ENCODE measurements around the gene NARS2. TPM values are rescaled to one million over a fixed set of nuclear protein-coding genes. Genes with fewer than 3 reads are reported as not detected.
"Not testable (repeated sequence)": the region's sequence is repeated elsewhere in the genome, so short reads cannot be mapped to it uniquely, and the experiment has no call there.

NARS2 gene
- total RNA-seq, 1 donor from 2014 or later = 23.1 TPM

DNA sequence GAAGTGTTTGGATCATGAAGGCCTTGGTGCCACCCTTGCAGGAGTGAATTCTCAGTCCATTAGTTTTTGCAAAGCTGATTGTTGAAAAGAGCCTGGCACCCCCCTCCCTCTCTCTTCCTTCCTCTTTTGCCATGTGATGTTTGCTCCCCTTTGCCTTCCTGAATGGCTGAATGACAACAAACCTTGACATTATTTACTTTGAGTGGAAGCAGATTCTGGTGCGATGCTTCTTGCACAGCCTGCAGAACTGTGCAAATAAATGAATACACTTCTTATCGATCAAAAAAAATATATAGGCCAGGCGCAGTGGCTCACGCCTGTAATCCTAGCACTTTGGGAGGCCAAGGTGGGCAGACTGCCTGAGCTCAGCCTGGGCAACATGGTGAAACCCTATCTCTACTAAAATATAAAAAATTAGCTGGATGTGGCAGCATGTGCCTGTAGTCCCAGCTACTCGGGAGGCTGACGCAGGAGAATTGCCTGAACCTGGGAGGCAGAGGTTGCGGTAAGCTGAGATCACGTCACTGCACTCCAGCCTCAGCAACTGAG lies 2.0 kb upstream of the NARS2 start:
- no peak for DNase-seq (ENCODE audit: low spot score)

DNA sequence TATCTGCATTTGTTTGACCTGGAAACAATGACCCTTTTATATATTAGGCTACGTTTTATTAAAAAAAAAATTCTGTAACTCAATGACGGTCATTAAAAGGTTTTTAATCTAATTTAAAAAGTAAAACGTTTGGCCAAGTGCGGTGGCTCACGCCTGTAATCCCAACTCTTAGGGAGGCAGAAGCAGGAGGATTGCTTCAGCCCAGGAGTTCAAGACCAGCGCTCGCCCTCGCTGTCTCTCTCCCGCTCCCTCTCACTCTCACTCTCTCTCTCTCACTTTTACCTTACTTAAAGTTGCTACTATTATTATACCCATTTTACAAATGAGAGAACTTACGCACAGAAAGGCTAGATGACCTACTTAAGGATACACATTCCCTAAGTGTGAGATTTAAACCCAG lies 814 bp upstream of the NARS2 start:
- DNase-seq (ENCODE audit: low spot score) = no peak

DNA sequence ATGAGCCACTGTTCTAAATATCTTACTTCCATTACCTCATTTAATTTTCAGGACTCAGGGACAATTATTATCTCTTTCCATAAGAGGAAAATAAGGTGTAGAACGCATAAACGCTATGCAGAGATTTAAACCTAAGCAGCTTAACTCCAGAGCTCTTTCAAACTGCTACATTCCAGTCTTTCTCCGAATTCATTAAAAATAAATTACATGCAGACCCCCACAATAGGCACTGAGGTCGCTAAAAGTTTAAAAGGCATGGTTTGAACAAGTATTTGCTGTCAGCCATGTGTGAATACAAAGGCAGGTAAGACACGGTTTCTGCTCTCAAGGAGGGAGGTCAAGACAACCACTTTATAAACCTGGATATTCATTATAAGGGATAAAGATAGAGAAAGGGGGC lies 983 bp downstream of the NARS2 start:
- DNase-seq (ENCODE audit: low spot score) = no peak

DNA sequence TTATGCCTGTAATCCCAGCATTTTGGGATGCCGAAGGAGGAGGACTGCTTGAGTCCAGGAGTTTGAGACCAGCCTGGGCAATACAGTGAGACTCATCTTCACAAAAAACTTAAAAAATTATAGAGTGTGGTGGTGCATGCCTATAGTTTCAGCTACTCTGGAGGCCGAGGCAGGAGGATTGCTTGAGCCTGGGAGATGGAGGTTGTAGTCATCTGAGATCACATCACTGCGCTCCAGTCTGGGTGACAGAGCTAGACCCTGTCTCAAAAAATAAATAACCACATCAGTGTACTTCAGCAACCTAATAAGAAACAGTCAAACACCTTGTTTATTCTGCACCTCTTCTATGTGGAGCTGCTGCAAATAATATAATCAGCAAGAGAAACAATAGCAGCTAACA lies 1.4 kb downstream of the NARS2 start:
- no peak for DNase-seq (ENCODE audit: low spot score)

GRCh38 chr11:78572394-78572793 lies 2.3 kb downstream of the NARS2 start:
- no peak for DNase-seq (ENCODE audit: low spot score)

- DNase-seq (ENCODE audit: low spot score) = no peak
These were observed 4.6 kb downstream of the NARS2 start for GRCh38 chr11:78570031-78570430.

- DNase-seq (ENCODE audit: low spot score) = no peak
These were observed 7.5 kb downstream of the NARS2 start for GRCh38 chr11:78567209-78567608.

DNA sequence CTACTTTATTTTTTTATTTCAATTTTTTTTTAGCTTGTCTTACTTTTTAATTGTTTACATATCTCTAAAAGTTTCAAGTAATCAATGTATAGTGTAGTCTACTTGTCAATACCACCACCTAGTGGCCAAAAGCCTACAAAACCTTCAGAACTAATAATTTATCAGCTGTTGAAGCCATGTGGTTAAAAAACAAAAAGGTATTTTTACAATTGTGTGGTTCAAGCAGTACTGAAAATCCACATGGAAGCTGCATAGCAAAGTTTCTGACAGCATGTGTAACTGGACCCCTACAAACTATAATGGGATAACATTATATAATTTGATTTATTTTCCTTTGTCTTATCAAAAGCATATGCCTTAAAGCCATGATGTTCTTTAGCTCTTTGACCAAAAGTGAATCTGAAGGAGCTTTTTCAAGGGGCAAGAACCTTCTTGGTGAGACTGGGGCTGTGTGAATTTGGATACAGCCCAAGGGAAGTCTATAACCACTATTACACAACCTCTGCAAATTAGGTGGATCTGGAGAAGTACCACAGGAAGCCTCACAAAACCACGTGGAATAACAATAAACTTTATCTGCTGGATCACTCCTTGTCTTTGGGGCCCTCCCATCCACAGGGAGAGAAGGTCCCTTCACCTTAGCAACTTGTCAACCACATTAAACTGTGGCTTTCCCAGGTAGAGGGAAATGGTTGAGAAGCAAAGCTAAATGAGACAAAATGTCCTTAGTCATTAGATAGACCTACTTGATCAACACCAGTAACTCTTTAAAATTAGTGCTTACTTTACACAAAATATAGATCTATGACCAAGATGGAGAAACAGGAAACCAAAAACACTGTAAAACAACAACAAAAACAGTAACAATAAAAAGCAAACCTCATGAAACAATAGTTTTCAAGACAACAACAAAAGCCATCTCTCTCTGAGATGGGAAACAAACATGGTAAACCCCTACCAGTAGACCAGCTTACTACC lies 9.9 kb downstream of the NARS2 start:
- DNase-seq (ENCODE audit: low spot score) = peak; percentile 53

- DNase-seq (ENCODE audit: low spot score) = not testable (repeated sequence)
These were observed 10.6 kb downstream of the NARS2 start for GRCh38 chr11:78564037-78564436.

DNA sequence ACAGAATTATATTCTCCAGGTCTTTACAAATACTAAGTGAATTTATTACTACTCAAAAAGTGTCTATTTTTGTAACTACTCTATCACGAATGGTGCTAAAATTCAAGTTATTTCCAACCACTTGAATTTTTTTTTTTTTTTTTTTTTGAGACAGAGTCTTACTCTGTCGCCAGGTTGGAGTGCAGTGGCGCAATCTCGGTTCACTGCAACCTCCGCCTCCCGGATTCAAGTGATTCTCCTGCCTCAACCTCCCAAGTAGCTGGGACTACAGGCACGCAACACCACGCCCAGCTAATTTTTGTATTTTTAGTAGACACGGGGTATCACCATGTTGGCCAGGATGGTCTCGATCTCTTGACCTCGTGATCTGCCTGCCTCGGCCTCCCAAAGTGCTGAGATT lies 11.6 kb downstream of the NARS2 start:
- not testable (repeated sequence) for DNase-seq (ENCODE audit: low spot score)

DNA sequence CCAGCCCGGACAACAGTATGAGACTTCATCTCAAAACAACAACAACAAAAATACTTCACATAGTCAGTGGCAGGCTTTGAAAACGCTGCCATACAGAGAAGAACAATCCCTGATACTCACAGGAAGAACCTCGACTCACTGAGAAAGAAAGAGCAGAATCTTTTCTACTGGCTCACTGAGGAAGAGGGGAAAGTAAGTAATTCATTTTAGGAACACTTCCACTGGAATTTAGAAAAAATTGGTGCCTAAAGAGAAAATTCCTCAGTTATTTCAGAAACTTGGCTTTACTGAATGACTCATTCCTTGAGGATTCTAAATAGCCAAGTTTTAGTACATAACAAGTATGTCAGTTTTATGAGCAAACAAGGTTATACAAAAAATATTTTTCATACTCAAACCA lies 12.3 kb downstream of the NARS2 start:
- no peak for DNase-seq (ENCODE audit: low spot score)

DNA sequence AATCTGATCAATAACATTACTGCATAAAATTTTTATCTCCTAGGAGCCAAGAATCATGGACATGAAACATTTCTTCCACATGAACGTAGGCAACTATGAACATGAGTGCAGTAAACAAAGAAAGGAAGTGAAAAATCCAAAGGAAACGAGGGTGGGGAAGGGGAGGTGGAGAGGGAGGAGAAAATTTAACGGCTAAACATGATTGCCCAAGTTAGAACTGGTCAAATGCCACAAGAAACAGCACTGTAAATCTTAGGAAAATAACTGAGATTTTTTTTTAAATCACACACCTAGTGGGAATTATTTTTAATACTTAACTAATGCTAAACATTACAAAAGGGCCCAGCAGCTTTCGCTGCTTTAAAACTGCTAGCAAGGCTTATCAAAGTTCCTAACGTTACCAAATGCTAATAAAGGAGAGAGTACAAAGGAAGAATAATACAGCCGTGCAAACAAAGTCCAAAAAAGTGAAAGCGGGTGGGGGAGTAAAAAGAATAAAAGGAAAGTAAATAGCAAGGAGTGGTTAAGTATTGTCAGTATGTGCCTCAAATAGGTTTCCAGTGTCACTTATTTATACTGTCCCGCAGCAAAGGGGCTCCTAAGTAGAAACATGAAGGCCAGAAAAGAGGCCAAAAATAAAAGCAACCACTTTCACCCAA lies 13.7 kb downstream of the NARS2 start:
- DNase-seq (ENCODE audit: low spot score) = no peak

DNA sequence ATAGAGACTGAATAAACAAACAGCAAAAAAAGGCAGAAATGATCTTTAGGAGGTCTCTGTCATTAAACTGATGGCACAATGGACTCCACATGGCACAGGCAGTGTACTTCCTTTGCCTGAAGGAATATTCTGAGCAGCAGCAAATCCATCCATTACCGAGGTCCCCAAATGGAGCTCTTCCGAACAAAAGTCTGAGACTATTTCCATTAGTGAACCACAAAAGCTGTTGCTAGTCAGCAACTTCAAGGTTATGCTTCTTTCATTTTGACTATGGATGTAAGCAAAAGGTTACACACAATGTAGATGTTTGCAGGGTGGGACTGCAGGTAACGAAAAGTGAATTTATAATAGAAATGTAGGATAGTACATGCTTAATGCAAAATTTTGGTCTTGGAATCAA lies 14.5 kb downstream of the NARS2 start:
- no peak for DNase-seq (ENCODE audit: low spot score)

DNA sequence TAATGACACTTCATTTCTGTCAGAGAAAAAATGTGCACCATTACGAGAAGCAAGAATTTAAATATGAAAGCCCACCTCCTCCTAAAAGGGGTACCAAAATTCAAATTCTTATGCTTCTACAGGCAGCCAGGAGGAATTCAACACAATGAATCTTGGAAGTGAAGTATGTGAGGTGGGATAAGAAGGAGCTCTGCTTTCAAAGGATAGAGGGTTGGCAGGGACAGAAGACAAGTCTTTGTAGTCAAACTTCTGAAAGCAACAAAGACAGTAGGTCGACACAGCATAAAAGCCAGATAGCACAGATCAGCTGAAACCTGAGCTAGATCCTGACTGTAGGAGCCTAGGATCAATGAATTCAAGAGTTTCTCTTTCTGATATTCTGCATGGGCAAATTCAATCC lies 17.4 kb downstream of the NARS2 start:
- no peak for DNase-seq (ENCODE audit: low spot score)

DNA sequence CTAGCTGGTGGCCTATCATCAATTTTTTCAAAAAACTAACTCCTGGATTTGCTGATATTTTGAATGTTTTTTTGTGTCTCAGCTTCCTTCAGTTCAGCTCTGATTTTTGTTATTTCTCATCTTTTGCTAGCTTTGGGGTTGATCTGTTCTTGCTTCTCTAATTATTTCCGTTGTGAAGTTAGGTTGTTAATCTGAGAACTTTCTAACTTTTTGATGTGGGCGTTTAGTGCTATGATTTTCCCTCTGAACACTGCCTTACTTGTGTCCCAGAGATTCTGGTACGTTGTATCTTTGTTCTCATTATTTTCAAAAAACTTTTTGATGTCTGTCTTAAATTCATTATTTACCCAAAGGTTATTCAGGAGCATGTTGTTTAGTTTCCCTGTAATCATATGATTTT lies 19.1 kb downstream of the NARS2 start:
- DNase-seq (ENCODE audit: low spot score) = no peak

GRCh38 chr11:78552881-78553280 lies 21.8 kb downstream of the NARS2 start:
- no peak for DNase-seq (ENCODE audit: low spot score)

DNA sequence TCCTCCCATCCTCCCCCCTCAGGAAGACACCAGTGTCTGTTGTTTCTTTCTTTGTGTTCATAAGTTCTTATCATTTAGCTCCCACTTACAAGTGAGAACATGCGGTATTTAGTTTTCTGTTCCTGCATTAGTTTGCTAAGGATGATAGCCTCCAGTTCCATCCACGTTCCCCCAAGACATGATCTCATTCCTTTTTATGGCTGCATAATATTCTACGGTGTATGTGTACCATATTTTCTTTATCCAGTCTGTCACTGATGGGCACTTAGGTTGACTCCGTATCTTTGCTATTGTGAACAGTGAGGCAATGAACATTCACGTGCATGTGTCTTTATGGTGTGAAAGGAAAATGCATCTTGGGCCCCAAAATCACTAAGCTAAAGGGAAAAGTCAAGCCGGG lies 22.5 kb downstream of the NARS2 start:
- not testable (repeated sequence) for DNase-seq (ENCODE audit: low spot score)

DNA sequence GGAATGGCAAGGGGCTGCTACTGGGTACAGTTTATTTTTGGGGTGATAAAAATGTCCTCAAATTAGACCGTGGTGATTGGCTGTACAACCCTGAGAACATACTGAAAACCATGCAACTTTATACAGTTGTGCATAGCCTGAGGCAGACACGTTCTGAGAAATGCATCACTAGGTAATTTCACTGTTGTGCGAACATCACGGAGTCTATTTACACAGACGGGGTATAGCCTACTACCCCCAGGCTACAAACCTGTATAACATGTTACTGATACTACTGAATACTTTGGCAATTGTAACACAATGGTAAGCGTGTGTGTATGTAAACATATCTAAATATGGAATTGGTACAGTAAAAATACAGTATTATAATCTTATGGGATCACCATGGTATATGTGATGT lies 23.6 kb downstream of the NARS2 start:
- DNase-seq (ENCODE audit: low spot score) = no peak

- DNase-seq (ENCODE audit: low spot score) = no peak
These were observed 24.8 kb downstream of the NARS2 start for GRCh38 chr11:78549624-78550409.

DNA sequence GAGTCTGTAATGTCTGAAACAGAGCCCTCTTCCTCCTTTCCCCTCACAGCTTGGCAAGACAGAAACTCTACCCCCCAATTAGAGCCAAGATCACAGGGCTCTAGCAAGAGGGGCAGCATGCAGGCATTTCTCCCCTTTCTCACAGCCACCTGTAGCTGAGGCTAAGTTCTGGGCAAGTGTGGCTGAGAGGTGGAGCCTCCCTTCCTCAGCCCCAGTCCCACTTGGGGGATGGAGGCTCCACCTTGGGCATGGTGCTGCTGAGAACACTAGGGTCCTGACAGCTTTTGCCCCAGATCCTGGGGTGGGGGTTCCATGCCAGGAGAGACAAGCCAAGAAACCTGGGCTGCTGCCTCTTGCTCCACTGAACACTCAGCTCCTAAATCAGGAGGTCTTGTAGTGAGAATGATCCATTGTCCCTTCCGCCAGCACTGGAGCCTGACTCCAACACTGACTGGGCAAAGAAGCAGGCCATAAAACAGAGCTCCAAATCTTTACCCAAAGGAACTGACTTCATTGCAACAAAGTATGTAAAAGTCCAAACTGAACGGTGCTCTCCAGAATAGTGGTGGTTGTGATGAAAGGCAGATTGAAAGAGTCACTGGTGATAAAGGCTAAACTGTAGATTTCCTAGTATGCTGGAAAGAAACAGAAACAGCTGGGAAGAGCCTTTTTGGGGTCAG lies 25.6 kb downstream of the NARS2 start:
- DNase-seq (ENCODE audit: low spot score) = no peak

DNA sequence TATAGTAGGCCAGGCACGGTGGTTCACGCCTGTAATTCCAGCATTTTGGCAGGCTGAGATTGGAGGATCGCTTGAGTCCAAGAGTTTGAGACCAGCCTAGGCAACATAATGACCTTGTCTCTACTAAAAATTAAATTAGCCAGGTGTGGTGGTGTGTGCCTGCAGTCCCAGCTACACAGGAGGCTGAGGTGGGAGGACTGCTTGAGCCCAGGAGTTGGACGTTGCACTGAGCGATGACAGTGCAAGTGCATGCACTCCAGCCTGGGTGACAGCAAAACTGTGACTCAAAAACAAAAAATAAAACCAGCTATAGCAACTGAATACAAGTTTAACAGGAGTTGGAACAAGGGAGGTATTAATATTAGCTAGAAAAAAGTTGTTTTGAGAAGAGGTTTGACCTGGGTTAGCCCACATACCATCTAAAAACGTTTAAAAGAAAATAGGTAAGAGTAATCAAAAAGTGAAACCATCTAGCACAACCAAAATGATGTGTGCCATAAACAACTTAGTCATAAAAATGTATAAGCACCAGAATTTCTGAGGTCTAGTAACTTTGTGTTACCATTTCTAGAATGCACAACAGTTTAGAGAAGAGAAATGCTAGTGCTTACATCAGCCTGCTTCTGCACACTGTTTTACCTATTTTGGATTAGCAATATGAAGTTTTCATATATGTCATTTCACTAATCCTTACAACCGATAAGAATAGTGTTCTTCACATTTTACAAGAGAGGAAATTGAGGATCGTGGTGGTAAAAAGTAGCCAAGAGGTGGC lies 26.5 kb downstream of the NARS2 start:
- no peak for DNase-seq (ENCODE audit: low spot score)

Data from ureter (tissue), 1 donor.